RWPE2 (cell line): ENCODE measurements around the gene GLDN.
A peak's percentile ranks its signal among the peaks of the same experiment; 100 is the strongest.

ENCODE experiments used
- ATAC-seq: fragments of 200-7000 bp; cut with Tn5 transposase; 3 replicates; pipeline ENCODE4 v1.9.1; 2021; ENCODE audit warnings: low read depth
- DNase-seq: peaks from one replicate; pipeline ENCODE4 v3.0.0-alpha.2; 2020; ENCODE audit warnings: low spot score
- H3K27ac ChIP-seq: fragments of 450-650 bp; 2 replicates; pipeline ENCODE4 v1.5.1; 2017; ENCODE audit warnings: mild to moderate bottlenecking; ENCODE audit not compliant: poor library complexity, severe bottlenecking
- H3K27me3 ChIP-seq: fragments of 250-450 bp; sonication (Bioruptor Pico); 2 replicates; pipeline ENCODE4 v1.5.1; 2021; ENCODE audit warnings: mild to moderate bottlenecking, moderate library complexity; ENCODE audit not compliant: insufficient read depth, poor library complexity, severe bottlenecking
- H3K36me3 ChIP-seq: fragments of 250-450 bp; sonication (Bioruptor Pico); 2 replicates; pipeline ENCODE4 v1.5.1; 2020; ENCODE audit warnings: low read depth, mild to moderate bottlenecking, moderate library complexity
- H3K4me1 ChIP-seq: fragments of 250-450 bp; sonication (Bioruptor Pico); 2 replicates; pipeline ENCODE4 v1.5.1; 2021; ENCODE audit warnings: mild to moderate bottlenecking, moderate library complexity; ENCODE audit not compliant: insufficient read depth, poor library complexity, severe bottlenecking
- H3K4me3 ChIP-seq: fragments of 250-450 bp; sonication (Bioruptor Pico); 2 replicates; pipeline ENCODE4 v1.5.1; 2021; ENCODE audit warnings: mild to moderate bottlenecking, moderate library complexity; ENCODE audit not compliant: severe bottlenecking
- H3K9me3 ChIP-seq: fragments of 250-450 bp; sonication (Bioruptor Pico); 2 replicates; pipeline ENCODE4 v1.5.1; 2021; ENCODE audit warnings: mild to moderate bottlenecking, moderate library complexity; ENCODE audit not compliant: severe bottlenecking
- TF ChIP-seq, protein P1 (sequence below): fragments of 450-650 bp; IDR thresholded peaks from one replicate; pipeline ENCODE4 v1.5.1; 2017; ENCODE audit warnings: mild to moderate bottlenecking, moderate library complexity; ENCODE audit not compliant: poor library complexity, severe bottlenecking

The GLDN gene

DNA sequence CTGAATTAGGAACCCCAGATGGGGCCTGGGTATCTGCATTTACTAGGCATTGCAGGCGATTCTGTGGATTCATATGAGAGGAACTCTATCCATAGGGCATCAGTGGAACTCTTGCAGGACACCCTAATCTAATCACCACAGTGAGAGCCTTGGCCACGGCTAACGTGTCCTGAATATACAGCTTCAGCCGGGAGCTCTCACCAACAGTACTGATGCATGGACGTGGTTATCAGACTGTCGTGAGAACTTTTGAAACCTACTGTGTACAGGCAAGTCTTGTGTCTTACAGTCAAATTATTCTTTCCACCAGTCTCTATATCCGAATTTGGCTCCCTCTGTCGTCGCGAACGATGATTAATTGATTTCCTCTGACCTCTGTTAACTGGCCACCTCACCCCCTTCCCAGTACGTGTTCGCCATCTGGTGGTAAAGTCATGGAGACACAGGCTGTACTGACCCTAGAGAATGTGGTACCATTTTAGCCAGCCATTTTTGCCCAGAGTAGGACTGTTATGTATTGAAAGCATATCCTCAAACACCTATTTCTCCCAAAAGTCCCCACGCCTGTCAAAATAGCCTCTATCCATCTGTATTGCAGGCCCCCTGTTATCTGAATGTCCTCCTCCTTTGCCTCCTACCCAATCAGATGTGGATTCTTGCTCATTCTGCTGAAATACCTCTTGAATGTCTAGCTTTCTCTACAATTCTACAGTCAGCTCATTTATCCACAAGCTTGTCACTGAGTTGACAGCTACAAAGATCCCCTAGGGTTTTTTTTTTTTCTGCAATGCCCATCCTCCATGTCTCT, 39.7 kb downstream of the GLDN start:
- Histone ChIP-seq H3K4me1 (no peaks in the 10 kb centered on the region), H3K36me3 (no peaks in the 10 kb centered on the region), H3K9me3 (no peaks in the 10 kb centered on the region), H3K27me3 (no peaks in the 10 kb centered on the region), H3K27ac (no peak overlapping the region), H3K4me3 (no peak overlapping the region)
- TF ChIP-seq, protein P1, sequence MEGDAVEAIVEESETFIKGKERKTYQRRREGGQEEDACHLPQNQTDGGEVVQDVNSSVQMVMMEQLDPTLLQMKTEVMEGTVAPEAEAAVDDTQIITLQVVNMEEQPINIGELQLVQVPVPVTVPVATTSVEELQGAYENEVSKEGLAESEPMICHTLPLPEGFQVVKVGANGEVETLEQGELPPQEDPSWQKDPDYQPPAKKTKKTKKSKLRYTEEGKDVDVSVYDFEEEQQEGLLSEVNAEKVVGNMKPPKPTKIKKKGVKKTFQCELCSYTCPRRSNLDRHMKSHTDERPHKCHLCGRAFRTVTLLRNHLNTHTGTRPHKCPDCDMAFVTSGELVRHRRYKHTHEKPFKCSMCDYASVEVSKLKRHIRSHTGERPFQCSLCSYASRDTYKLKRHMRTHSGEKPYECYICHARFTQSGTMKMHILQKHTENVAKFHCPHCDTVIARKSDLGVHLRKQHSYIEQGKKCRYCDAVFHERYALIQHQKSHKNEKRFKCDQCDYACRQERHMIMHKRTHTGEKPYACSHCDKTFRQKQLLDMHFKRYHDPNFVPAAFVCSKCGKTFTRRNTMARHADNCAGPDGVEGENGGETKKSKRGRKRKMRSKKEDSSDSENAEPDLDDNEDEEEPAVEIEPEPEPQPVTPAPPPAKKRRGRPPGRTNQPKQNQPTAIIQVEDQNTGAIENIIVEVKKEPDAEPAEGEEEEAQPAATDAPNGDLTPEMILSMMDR: peak; percentile 99
- DNase-seq: no peak
- peak; percentile 93 for ATAC-seq

DNA sequence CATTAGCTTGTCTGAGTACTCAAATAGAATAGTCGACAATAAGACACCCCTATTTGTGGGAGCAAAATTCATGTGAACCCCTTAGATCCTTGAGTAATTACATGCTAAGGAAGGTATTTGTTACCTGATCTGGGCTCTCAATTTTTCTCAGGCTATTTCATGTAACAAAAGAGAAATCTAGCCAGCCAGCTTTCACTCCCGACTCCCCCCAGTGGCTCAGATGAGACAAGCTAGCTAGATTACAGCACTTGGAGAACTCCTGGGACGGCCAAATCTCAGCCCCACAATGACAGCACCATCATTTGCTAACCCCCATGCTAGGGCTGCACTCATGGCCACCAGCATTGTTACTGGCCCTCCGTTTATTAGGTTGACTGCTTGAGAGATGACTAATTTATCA, 41.3 kb downstream of the GLDN start:
- ATAC-seq: peak; percentile 48
- DNase-seq: no peak

DNA sequence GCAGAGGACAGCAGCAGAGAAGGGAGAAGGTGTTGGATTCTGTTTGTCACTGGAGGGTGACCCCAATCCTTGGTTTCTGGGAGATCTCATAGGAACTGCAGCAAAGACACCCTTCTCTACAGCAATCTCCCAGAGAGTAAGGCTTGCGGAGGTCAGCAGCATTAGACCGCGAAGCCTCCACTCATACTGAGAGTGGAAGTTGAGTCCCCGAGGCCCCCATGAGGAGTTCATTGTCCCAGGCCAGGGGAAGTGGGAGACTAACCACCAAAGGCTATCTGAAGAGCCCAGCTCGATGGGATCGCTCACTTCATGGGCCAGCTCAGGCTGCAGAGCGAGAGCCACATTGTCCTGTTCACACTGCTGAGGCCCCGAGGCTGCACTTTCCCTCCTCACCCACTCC, 44.6 kb downstream of the GLDN start:
- no peak overlapping the region for H3K27ac ChIP-seq
- DNase-seq: no peak
- no peaks in the 10 kb centered on the region for H3K27me3 ChIP-seq
- TF ChIP-seq, protein P1: no peak
- no peak overlapping the region for H3K4me3 ChIP-seq
- H3K9me3 ChIP-seq: no peaks in the 10 kb centered on the region
- no peaks in the 10 kb centered on the region for H3K36me3 ChIP-seq
- ATAC-seq: no peak
- no peaks in the 10 kb centered on the region for H3K4me1 ChIP-seq

More for the DNA sequence above, 41.3 kb downstream of the GLDN start:
- Histone ChIP-seq H3K4me3 (no peak overlapping the region), H3K4me1 (no peaks in the 10 kb centered on the region), H3K9me3 (no peaks in the 10 kb centered on the region), H3K27me3 (no peaks in the 10 kb centered on the region), H3K36me3 (no peaks in the 10 kb centered on the region), H3K27ac (no peak overlapping the region)
- TF ChIP-seq, protein P1: peak; percentile 85

DNA sequence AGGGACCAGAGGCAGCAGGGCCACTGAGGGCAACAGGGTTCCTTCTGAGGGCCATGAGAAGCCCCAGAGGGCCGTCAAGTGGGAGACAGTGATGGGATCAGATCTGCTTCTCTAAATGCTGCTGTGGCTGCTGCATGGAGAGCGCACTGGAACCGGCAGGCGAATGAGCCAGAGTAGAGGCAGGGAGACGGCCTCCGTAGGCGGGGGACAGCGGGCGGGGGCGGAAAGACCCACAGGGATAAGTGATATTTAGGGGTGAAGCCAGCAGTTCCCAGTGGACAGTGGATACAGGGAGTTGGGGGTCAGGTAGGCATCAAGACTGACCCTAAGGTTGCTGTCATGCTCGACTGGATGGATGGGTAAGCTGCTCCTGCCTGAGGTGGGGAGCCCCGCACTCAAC, 45.0 kb downstream of the GLDN start:
- H3K27ac ChIP-seq: no peak overlapping the region
- H3K4me1 ChIP-seq: no peaks in the 10 kb centered on the region
- no peaks in the 10 kb centered on the region for H3K36me3 ChIP-seq
- no peak overlapping the region for H3K4me3 ChIP-seq
- H3K9me3 ChIP-seq: no peaks in the 10 kb centered on the region
- DNase-seq: no peak
- H3K27me3 ChIP-seq: no peaks in the 10 kb centered on the region
- ATAC-seq: no peak
- TF ChIP-seq, protein P1: no peak
